Natural killer cell treated with Interleukin-12 subunit alpha and Interleukin-12 subunit beta and Interleukin-15 and Interleukin-18, amount 100 ng/mL, for 72 hours (primary cell): ENCODE measurements around the gene LONRF3. TPM values are rescaled to one million over a fixed set of nuclear protein-coding genes. Genes with fewer than 3 reads are reported as not detected.

Experiments used
- ATAC-seq, 2 donors: fragments of 150-1000 bp; cut with Tn5 transposase in 1 of 2; sonication (Bioruptor Pico), chemical (Tn5 transposase) in 1 of 2; 2 replicates each; pipeline ENCODE4 v1.10.0; 2021
- DNase-seq: peaks from one replicate; pipeline ENCODE4 v3.0.0; 2022; ENCODE audit warnings: low spot score
- H3K27ac Mint-ChIP-seq, 2 donors: 1 replicate in 1 of 2; 2 replicates in 1 of 2; pipeline ENCODE4 v1.8.0; 2022; ENCODE audit warnings: mixed read lengths in 2 of 2, mild to moderate bottlenecking in 1 of 2, moderate library complexity in 1 of 2
- H3K27me3 Mint-ChIP-seq, 2 donors: 1 replicate in 1 of 2; 2 replicates in 1 of 2; pipeline ENCODE4 v1.8.0; 2022; ENCODE audit warnings: mixed read lengths in 2 of 2
- H3K36me3 Mint-ChIP-seq: one replicate; pipeline ENCODE4 v1.8.0; 2022; ENCODE audit warnings: mixed read lengths
- H3K4me1 Mint-ChIP-seq, 2 donors: 1 replicate in 1 of 2; 2 replicates in 1 of 2; pipeline ENCODE4 v1.8.0; 2022; ENCODE audit warnings: low read depth in 2 of 2, mixed read lengths in 2 of 2, mild to moderate bottlenecking in 1 of 2
- H3K4me3 Mint-ChIP-seq: one replicate; pipeline ENCODE4 v1.8.0; 2022; ENCODE audit warnings: mixed read lengths
- H3K9me3 Mint-ChIP-seq: 2 replicates; pipeline ENCODE4 v1.8.0; 2022; ENCODE audit warnings: mixed read lengths
- total RNA-seq, 2 donors: library from RNA; stranded (reverse); gene quantifications; one replicate each; pipeline ENCODE4 v1.2.3, GENCODE V29; 2022

Gene LONRF3
- 1 to 10 TPM; 5.8 to 8.0 TPM for total RNA-seq

DNA sequence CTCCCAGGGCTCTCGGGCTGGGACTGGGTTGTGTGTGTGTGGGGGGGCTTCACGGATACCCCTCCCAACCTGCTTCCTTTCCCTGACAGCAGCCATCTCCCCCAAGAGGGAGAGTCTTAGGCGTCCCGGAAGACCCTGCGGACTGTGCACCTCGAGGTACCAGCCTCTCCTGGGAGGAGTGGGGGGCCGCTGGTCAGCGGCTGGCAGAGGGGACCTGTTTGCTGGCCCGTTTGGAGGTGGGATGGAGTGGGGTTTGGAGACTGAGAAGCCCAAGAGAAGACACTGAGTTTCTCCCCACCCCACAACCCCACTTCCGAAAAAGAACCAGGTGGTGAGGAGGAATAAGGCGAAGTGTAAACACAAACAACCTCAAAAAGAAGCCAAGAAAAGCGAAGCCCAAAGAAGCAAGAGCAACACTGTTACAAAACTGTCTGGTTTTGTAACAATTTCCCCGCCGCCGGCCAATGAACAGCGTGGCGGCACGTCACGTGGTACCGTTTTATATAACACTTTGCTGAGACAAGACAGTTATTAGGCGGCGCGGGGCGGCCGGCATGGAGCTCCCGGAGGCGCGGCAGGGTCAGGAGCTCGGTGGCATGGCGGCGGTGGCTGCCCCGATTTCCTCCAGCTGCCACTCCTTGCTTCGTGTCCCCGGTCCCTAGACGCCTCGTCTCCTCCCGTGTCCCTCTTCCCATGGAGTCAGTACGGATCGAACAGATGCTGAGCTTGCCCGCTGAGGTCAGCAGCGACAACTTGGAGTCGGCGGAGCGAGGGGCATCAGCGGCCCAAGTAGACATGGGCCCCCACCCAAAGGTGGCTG, at the start of gene LONRF3:
Gene LONRF3 (plus strand): TSS at position 531 of the 820 bp plus-strand sequence. CDS start 163 bp downstream, at position 694.
- Mint-ChIP-seq H3K9me3 (no peaks in the 10 kb centered on the region), H3K4me3 (peak within 1 kb of the TSS; percentile 99), H3K27ac (peak within 1 kb of the TSS; percentile 74 to 79), H3K36me3 (no peaks in the 10 kb centered on the region), H3K4me1 (peaks cover 15 to 16% of the 10 kb centered on the region in 2 donors), H3K27me3 (peaks cover 11 to 12% of the 10 kb centered on the region in 2 donors)
- peak; percentile 62 to 71 for ATAC-seq
- peak; percentile 78 for DNase-seq

GRCh38 chrX:118928151-118928550, 46.3 kb upstream of the LONRF3 start:
- H3K4me3 Mint-ChIP-seq, result no peak overlapping the region
- peaks cover 0 to 6% of the 10 kb centered on the region in 2 donors for H3K27me3 Mint-ChIP-seq
- ATAC-seq (no peak), DNase-seq (no peak)
- no peaks in the 10 kb centered on the region for H3K36me3 Mint-ChIP-seq
- H3K4me1 Mint-ChIP-seq, result no peaks in the 10 kb centered on the region
- H3K27ac Mint-ChIP-seq, result no peak overlapping the region
- no peaks in the 10 kb centered on the region for H3K9me3 Mint-ChIP-seq

GRCh38 chrX:118935352-118935751, 39.1 kb upstream of the LONRF3 start:
- H3K4me1 Mint-ChIP-seq, result no peaks in the 10 kb centered on the region
- no peak for ATAC-seq
- H3K9me3 Mint-ChIP-seq, result no peaks in the 10 kb centered on the region
- no peaks in the 10 kb centered on the region for H3K36me3 Mint-ChIP-seq
- peaks cover 4 to 25% of the 10 kb centered on the region in 2 donors for H3K27me3 Mint-ChIP-seq
- no peak overlapping the region for H3K4me3 Mint-ChIP-seq
- no peak for DNase-seq
- H3K27ac Mint-ChIP-seq, result no peak overlapping the region

- Mint-ChIP-seq H3K4me1 (no peaks in the 10 kb centered on the region), H3K27me3 (peaks cover 12 to 16% of the 10 kb centered on the region in 2 donors), H3K36me3 (no peaks in the 10 kb centered on the region)
These were observed 33.3 kb upstream of the LONRF3 start for GRCh38 chrX:118941147-118941546.

GRCh38 chrX:118943102-118943501, 31.3 kb upstream of the LONRF3 start:
- H3K4me1 Mint-ChIP-seq, result no peaks in the 10 kb centered on the region
- ATAC-seq, result no peak
- no peak for DNase-seq
- no peaks in the 10 kb centered on the region for H3K36me3 Mint-ChIP-seq
- no peaks in the 10 kb centered on the region for H3K9me3 Mint-ChIP-seq
- H3K27ac Mint-ChIP-seq, result no peak overlapping the region
- no peak overlapping the region for H3K4me3 Mint-ChIP-seq
- peaks cover 7 to 11% of the 10 kb centered on the region in 2 donors for H3K27me3 Mint-ChIP-seq

More at GRCh38 chrX:118941147-118941546, 33.3 kb upstream of the LONRF3 start:
- DNase-seq (no peak), ATAC-seq (no peak)
- Mint-ChIP-seq H3K4me3 (no peak overlapping the region), H3K9me3 (no peaks in the 10 kb centered on the region), H3K27ac (no peak overlapping the region)

GRCh38 chrX:118945921-118946320, 28.5 kb upstream of the LONRF3 start:
- no peak for DNase-seq

DNA sequence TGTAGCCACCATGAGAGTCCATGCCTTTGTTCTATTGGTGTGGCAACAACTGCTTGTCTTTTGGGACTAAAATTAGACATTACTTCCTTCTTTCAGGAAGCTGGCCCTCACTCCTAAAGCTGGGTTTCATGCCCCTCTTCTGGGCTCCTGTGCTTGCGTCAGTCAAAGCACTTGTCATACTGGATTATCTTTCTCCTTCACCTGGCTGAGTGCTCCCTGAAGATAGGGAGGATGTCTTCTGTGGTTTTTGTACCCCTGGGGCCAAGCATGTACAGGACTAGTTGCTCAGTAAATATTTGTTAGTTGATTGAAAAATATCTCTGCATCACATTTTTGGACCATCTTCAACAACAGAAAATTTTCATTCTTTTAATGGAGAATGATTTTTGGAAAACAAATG, 26.1 kb upstream of the LONRF3 start:
- no peak for ATAC-seq
- no peaks in the 10 kb centered on the region for H3K4me1 Mint-ChIP-seq
- no peak for DNase-seq
- H3K9me3 Mint-ChIP-seq, result no peaks in the 10 kb centered on the region
- H3K36me3 Mint-ChIP-seq, result no peaks in the 10 kb centered on the region
- H3K27ac Mint-ChIP-seq, result no peak overlapping the region
- peaks cover 0 to 10% of the 10 kb centered on the region in 2 donors for H3K27me3 Mint-ChIP-seq
- H3K4me3 Mint-ChIP-seq, result no peak overlapping the region

More at GRCh38 chrX:118945921-118946320, 28.5 kb upstream of the LONRF3 start:
- Mint-ChIP-seq H3K9me3 (no peaks in the 10 kb centered on the region), H3K36me3 (no peaks in the 10 kb centered on the region), H3K27me3 (peaks cover 6 to 10% of the 10 kb centered on the region in 2 donors), H3K4me3 (no peak overlapping the region), H3K4me1 (no peaks in the 10 kb centered on the region), H3K27ac (no peak overlapping the region)
- ATAC-seq, result no peak

DNA sequence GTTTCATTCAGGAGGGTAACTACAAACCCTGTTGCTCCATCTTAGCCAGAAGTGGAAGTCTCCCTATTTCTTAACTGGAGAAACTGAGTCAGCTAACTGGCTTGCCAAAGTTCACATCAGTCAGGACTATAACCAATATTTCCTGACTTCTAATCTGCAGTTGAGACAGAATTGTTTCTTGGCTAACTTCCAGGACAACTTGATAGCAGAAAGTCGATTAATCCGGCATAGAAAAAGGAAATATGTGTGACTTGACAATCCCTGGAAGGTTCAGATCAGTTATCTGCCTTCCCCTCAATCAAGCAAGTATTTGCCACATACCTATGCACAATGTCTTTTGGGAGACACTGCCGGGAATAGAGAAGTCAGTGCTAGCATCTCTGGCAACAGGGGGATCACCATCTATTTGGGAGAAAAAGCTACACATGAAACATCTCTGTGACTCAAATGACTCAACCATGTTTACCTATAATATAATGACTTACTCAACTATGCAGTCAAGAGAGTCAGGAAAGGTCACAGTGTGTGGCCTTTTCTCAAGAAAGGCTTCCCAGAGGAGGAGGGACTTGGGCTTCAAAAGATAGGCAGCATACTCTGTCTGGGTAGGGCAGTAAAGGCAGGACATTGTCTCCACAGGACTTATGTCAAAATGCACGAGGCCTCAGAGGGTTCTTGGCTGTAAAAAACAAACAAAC, 12.4 kb upstream of the LONRF3 start:
- DNase-seq, result no peak
- H3K27ac Mint-ChIP-seq, result no peak overlapping the region

GRCh38 chrX:118963159-118963558, 11.3 kb upstream of the LONRF3 start:
- Mint-ChIP-seq H3K9me3 (no peaks in the 10 kb centered on the region), H3K36me3 (no peaks in the 10 kb centered on the region), H3K27me3 (peaks cover 9 to 19% of the 10 kb centered on the region in 2 donors), H3K4me3 (no peak overlapping the region), H3K27ac (no peak overlapping the region), H3K4me1 (no peaks in the 10 kb centered on the region)
- DNase-seq (no peak), ATAC-seq (no peak)

More for the DNA sequence above, 12.4 kb upstream of the LONRF3 start:
- H3K4me1 Mint-ChIP-seq, result no peaks in the 10 kb centered on the region
- ATAC-seq, result no peak
- H3K27me3 Mint-ChIP-seq, result peaks cover 9 to 17% of the 10 kb centered on the region in 2 donors
- no peaks in the 10 kb centered on the region for H3K9me3 Mint-ChIP-seq
- H3K36me3 Mint-ChIP-seq, result no peaks in the 10 kb centered on the region
- no peak overlapping the region for H3K4me3 Mint-ChIP-seq

DNA sequence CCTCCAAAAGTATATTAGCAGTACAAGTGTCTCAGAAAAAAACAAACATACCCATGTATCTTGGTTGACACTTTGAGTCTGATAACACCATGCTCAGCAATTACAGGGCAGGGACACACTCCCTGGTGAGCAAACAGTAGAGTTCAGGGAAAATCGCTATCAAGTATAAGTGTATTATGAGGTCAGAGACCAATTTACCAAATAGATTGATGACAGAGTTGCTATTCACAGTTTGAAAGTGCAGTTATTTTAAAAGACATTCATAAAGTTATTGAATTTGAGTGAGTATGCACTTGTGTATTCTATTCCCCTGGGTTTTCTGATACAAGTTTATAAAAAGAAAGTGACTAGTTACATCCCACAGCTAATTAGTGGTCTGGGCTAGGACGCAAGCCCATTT, 10.2 kb upstream of the LONRF3 start:
- H3K4me3 Mint-ChIP-seq, result no peak overlapping the region
- DNase-seq, result no peak
- H3K36me3 Mint-ChIP-seq, result no peaks in the 10 kb centered on the region
- no peak for ATAC-seq
- H3K27ac Mint-ChIP-seq, result no peak overlapping the region
- H3K9me3 Mint-ChIP-seq, result no peaks in the 10 kb centered on the region
- H3K4me1 Mint-ChIP-seq, result no peaks in the 10 kb centered on the region
- peaks cover 9 to 22% of the 10 kb centered on the region in 2 donors for H3K27me3 Mint-ChIP-seq

- H3K27me3 Mint-ChIP-seq, result peaks cover 12 to 20% of the 10 kb centered on the region in 2 donors
- no peaks in the 10 kb centered on the region for H3K4me1 Mint-ChIP-seq
- no peaks in the 10 kb centered on the region for H3K9me3 Mint-ChIP-seq
- ATAC-seq (no peak), DNase-seq (no peak)
- H3K4me3 Mint-ChIP-seq, result no peak overlapping the region
- no peaks in the 10 kb centered on the region for H3K36me3 Mint-ChIP-seq
- no peak overlapping the region for H3K27ac Mint-ChIP-seq
These were observed 9.0 kb upstream of the LONRF3 start for GRCh38 chrX:118965395-118965794.

DNA sequence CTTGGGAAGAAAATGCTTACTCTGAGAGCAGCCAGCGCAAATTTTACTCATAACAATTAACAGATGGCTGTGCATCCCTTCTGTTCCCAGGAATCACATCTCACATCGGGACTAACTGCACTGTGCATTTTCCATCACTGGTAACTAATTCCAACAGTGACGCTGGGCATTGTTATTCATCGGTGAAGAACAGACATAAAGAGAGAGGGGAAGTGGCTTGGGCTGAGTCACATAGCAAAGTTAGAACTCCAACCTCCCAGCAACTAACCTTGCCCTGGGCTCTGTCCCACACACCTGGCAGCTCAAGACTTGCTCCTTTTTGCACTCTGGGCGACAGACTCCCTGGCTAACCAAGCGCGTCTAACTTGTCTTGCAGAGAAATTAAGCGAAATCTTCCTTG, 6.4 kb upstream of the LONRF3 start:
- Mint-ChIP-seq H3K4me1 (no peaks in the 10 kb centered on the region), H3K27me3 (peaks cover 19 to 25% of the 10 kb centered on the region in 2 donors), H3K9me3 (no peaks in the 10 kb centered on the region), H3K36me3 (no peaks in the 10 kb centered on the region), H3K27ac (no peak overlapping the region), H3K4me3 (no peak overlapping the region)
- DNase-seq (no peak), ATAC-seq (no peak)

GRCh38 chrX:118971552-118971951, 2.9 kb upstream of the LONRF3 start:
- H3K27ac Mint-ChIP-seq, result no peak overlapping the region

More at GRCh38 chrX:118971552-118971951, 2.9 kb upstream of the LONRF3 start:
- Mint-ChIP-seq H3K4me1 (peaks cover 9 to 12% of the 10 kb centered on the region in 2 donors), H3K4me3 (no peak overlapping the region), H3K27me3 (peaks cover 12 to 22% of the 10 kb centered on the region in 2 donors), H3K9me3 (no peaks in the 10 kb centered on the region), H3K36me3 (no peaks in the 10 kb centered on the region)
- DNase-seq (no peak), ATAC-seq (no peak)
